ENCODE data around the gene LRRN2.
"Not testable (repeated sequence)": the region's sequence is repeated elsewhere in the genome, so short reads cannot be mapped to it uniquely, and the experiment has no call there.

Gene LRRN2

DNA sequence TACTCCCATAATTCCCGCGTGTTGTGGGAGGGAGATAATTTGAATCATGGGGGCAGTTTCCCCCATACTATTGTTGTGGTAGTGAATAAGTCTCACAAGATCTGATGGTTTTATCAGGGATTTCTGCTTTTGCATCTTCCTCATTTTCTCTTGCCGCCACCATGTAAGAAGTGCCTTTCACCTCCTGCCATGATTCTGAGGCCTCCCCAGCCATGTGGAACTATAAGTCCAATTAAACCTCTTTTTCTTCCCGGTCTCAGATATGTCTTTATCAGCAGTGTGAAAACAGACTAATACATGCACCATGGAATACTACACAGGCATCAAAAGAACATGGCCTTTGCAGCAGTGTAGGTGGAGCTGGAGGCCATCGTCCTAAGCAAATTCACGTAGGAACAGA lies 56.1 kb downstream of the LRRN2 start:
- DNase-seq (ENCODE audit: low spot score), result not testable (repeated sequence)

DNA sequence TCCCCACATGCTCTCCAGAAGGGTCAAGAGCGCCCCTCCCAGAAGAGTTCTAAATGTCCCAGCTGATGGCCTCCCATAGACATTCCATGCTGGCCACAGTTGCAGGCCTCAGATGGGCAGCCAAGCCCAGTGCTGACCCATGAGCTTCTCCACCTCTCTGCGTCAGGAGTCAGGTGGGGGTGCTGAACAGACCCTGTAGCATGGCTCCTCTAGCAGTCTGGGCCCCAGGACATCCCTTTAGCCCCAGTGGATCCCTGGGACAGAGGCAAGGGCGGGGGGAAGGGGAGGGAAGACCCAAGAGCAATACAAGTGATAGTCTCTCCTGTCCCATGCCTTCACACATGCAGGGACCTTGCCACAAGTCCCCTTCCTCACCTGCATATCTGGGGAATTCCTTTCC lies 56.7 kb downstream of the LRRN2 start:
- DNase-seq (ENCODE audit: low spot score), result no peak

DNA sequence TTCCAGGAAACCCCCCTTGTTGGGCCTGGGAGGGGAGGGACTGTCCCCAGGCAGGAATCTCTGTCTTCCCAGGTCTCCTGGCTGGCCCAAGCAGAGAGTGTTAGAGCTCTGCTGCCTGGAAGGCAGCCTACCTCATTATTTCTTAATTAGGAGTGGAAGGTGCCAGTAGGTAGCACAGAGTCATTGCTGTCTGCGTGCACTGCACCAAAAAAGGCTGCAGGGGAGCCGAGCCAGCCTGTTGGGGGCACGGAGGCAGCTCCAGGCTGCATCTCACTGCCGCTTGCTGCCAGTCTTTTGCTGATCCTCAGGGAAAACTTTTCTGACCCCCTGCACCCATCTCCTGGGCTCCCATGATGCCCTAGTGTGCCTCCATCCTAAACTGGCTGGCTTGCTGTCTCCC lies 58.1 kb downstream of the LRRN2 start:
- peak; percentile 74 for DNase-seq (ENCODE audit: low spot score)

DNA sequence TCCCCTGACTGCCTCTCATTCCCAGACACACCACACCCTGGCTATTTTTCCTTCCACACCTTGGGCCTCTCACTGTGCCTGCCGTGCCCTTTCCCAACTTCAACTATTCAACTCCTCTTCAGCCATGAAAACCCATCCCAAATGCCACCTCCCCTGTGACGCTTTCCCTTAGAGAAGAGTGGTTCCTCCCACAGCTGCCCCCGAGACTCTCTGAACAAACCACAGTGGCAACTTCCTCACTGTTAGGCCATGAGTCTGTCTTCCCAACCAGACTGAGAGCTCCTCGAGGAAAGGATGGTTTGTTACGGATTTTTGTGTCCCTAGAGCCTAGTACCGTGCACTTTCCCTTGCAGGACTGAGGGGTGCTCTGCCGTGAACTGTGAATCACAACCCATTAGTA lies 59.2 kb downstream of the LRRN2 start:
- no peak for DNase-seq (ENCODE audit: low spot score)

DNA sequence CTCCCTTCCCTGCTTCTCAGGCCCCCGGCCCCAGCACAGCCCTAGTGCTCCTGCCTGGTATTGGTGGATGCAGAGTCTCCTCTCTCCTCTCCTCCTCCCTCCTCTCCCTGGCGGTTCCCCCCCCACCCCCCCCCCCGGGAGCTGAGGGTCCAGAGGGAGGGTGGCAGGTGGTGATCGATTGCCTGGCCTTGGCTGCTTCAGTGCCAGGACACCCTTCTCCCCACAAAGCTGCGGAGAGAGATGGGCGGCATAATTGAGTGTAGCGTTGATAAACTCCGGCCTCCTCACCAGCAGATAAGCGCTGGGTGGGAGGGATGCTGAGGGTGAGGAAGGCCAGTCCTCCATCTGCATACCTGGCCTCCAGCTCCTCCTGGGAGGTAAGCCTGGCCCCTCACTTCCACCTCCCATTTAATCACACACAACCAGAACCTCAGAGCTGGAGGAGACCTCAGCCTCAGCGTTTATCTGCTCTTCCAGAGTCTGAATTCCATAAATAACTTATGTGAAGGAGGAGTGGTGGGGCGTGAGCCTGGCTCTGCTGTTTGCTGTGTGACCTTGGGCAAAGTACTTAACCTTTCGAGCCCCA lies 60.8 kb downstream of the LRRN2 start:
- DNase-seq (ENCODE audit: low spot score), result no peak

DNA sequence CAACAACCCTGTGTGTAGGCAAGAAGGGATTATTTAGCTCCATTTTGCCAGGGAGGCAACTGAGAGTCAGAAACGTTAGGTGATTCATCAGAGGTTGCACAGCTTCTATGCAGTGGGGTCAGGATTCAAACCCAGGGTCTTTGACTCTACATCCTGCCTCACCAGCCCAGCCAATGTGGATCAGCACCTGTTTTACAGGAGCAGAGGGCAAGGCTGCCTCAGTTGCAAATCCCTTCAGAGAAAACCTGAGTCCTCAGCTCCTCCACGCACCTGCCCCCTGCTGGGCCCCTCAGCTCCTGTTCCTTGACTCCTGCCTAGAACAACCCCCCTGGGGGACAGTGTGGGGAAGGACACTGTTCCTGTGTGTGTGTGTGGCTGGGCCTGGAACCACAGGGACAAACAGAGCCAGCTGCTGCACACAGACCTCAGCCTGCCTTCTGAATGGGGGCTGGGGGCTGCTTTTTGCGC lies 61.6 kb downstream of the LRRN2 start:
- no peak for DNase-seq (ENCODE audit: low spot score)

DNA sequence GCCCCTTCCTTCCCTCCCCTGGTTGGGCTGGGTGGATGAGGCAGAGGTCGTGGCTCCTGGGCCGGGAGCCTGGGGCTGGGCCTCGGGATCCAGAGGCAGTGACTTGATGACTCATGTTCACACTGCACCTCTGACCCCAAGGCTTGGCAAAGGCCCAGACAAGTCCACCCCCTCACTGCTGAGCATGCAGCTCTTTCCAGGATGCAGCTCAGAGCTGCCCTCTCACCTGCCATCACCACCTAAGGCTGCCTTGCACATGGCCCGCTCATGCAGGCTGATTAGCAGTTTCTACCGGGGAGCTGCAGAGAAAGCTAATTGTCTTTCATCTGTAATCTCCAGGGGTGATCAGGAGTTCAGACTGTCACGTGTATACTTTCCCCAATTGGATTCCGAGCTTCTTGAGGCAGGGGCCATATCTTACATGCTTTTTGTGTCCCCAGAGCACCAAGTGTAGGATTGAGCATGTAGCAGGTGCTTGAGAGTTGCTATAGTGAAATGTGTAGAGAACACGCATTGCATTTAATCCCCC lies 62.1 kb downstream of the LRRN2 start:
- no peak for DNase-seq (ENCODE audit: low spot score)

DNA sequence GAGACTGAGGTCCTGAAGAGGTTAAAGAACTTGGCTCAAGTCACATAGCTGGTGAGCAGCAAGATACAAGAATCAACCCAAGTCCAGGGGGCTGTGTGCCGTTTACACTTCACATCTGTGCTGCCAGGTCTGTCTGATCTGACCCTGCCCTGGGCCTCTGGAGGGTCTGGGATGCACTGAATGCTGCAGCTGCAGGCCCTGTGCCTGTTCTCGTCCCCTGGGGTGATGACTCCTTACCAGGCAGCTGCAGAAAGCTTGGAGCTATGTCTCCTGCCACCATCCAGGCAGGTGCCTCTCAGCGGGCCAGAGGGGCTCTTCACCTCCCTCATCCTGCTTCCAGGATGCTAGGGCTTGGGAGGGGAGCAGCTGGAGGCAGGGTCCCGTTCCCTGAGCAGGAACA lies 63.5 kb downstream of the LRRN2 start:
- no peak for DNase-seq (ENCODE audit: low spot score)

DNA sequence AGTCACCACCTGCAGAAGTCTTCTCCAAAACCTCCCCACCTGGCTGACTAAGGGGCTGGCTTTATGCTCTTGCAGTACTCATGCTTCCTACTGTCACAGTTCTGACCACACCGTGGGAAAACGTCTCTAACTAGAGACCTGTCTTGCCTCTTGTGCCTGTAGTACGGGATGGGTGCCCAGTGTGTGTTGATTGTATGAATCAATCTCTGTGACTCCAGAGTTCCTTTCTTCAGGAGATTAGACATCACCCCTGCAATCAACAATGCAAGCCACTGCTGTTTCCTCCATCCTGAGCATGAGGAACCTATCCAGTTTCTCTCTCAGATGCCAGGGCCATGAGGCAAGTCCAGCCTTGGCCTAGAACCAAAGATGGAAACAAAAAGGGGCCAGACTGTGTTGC lies 64.1 kb downstream of the LRRN2 start:
- DNase-seq (ENCODE audit: low spot score), result no peak

DNA sequence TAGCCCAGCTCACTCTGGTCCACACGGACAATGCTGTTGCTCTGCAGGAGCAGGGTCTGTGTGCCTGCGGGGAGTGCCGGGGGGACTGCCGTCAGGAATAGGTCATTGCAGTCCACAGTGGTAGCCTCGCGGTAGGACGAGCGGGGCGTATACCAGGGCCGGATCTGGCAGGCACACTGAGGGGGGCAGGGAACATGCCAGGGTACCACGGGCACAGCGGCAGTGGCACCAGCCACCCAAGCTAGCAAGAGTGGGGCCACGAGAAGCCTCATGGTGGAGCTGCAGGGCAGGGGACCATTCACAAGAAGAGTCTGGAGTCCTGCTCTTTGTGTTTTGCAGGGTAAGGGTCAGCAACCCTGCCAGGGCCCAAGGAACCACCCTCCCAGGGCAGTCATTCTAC lies 65.8 kb downstream of the LRRN2 start:
- no peak for DNase-seq (ENCODE audit: low spot score)

DNA sequence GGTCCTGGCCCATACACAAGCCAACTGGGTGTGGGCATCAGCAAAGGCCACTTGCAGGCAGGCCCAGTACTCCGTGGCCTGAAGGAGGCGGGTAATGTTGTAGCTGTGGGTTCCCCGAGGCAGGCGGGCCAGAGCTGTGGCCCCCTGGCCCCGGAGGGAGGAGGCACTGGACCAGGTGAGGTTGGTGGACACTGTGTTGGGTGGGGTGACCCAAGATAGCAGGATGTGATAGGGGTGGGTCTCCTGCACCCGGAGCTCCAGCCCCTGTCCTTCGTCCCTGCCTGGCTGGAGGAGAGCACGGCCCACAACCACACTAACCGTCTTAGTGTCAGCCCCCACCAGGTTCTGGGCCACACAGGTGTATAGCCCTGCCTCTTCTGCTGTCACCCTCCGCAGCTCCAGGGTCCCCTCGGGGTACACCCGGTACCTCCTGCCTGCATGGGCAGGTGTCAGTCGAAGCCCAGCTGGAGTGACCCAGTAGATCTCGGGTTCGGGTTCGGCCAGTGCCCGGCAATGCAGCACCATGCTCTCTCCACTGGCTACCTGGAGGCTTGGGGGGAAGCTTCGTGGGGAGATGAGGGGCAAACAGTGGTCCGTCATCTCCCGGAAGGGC lies 67.3 kb downstream of the LRRN2 start:
- no peak for DNase-seq (ENCODE audit: low spot score)

DNA sequence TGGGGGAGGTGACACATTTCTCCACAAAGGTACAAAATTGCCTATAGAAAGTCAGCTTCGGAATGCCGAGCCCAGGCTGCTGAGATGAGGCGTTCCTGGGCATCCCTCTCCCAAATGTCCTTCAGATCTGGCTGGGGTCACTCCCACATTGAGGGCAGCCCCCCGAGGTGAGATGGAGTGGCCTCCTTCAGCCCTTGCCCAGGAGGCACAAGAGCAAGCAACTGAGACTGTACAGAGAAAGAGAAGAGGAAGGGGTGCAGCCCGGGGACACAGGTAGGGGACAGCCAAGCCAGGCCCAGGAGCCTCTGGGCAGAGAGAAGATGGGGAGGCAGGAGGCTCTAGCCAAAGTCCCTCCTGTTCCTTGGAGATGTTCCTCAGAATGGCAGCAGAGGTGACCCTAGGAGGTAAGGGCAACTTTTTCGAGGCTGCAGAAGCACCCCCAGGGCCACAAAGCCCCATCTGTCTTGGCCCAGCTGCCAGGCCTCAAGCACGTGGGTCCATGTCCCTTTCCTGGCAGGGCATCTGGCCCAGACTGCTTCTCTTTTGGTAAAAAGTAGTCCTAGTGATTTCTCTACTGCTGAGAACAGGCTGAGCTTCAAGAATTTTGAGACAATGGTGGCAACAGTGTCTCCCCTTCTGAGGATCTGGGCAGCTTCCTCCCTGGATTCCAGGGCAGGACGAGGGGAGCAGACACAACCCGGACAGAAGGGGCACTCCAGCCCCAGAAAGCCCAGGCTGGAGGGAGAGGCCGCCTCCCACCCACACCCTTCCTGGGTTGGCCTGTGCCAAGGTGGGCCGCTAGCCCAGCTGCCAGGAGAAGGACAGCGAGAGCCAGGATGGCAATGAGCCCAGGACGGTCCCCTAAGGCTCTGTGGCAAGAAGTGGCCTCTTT lies 68.0 kb downstream of the LRRN2 start:
- DNase-seq (ENCODE audit: low spot score), result peak; percentile 72

DNA sequence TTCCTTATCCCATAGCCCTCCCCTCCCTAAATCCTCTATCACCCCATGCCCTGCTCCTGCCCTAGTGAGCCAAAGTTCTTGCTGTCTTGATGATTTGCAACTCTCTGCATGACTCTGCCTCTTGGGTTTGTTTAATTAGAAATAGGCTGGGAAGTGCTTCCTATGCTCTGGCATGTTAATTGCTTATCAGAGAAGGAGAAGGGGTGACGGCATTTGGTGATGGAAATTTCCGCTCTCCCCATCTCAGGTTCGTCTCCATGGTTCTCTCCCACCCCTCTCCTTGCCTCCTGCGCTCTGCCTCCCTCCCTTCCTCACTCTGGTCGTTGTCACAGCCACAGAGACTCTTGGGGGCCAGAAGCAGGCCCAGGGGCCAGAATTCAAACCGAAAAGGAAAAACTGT lies 68.9 kb downstream of the LRRN2 start:
- DNase-seq (ENCODE audit: low spot score), result peak; percentile 31

DNA sequence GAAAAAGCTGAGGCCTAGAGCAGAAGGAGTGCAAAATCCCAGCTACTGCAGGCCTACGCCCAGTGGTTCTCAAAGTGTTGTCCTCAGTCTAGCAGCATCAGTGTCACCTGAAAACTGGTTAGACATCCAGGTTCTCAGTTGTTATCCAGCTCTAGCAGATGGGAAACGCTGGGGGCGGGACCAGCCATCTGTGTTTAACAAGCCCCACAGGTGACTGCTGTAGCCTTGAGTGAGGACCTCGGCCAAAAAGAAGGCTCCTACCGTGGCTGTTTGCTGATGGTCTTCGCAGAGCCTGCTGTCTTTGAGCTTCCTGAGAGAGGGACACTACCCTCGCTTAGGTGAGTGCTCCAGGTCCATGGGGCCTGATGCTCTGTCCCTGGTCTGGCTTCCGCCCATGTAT lies 69.7 kb downstream of the LRRN2 start:
- peak; percentile 86 for DNase-seq (ENCODE audit: low spot score)

DNA sequence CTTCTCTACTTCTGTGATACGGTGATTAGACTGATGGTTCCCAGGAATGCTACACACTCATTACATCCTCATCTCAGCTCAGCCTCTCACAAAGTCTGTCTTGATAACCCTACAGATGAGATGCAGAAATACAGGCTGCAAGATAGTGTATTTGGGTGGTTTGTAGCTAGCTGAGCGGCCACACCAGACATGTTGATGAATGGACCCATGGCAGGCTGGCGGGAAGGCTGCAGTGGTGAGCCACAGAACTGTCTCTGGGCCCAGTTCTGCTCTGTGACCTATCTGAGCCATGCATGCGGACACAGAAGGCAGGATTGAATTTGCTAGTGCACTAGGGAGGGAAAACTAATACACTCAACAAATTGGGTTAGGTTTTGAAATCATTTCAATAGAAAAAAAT lies 71.9 kb downstream of the LRRN2 start:
- DNase-seq (ENCODE audit: low spot score), result no peak

DNA sequence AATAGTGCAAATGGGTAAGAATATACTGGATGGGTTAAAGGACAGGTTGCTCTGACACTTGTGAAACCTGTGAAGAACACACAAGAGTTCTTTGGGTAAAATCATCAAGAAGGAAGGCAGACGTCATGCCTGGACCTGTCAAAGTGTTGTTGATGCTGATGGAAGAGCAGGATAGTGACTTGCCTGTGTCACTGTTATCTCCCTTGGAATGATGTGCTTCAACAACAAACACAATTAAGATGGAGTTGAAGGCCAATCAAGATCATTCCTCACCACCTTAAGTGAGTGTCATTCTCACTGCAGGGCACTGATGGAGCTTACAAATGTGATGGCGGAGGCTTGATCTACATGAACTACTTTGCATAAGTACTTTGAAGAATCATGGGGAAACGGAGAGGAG lies 73.2 kb downstream of the LRRN2 start:
- DNase-seq (ENCODE audit: low spot score), result no peak

DNA sequence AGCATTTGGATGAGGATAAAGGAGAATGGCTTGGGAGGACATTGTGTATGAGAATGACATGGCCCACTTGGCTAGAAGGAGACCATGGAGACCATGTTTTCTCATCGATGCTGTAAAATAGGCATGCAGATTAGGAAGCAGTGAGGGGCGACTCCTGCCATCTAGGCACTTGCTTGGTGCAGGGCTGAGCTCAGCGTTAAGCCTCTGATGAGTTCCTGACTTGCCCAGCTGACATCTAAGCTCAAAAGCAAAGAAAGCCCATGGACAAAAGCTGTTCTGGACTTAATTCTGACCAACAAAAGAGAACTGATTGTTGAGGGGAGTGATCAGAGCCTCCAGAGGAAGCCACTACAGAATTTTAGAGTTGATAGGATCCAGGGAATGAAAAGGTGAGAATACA lies 74.5 kb downstream of the LRRN2 start:
- DNase-seq (ENCODE audit: low spot score), result no peak

DNA sequence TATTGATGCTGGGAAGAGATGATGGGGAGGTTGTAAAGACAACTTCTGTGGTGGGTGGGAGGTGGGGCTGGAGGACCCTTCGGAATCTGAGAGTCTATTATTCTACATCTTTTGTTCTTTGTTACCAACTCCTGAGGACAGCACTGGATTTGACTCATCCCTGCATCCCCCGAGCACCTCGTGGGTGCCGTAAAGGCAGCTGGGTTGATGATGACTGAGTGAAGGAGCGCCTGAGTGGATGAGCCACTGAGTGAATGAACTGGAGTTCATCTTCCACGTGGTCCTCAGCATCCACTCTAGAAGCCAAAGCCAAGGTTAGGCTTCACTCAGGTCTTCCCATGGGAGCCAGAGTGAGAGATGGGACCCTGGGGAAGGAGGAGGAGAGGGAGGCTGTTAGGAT lies 77.6 kb downstream of the LRRN2 start:
- no peak for DNase-seq (ENCODE audit: low spot score)

DNA sequence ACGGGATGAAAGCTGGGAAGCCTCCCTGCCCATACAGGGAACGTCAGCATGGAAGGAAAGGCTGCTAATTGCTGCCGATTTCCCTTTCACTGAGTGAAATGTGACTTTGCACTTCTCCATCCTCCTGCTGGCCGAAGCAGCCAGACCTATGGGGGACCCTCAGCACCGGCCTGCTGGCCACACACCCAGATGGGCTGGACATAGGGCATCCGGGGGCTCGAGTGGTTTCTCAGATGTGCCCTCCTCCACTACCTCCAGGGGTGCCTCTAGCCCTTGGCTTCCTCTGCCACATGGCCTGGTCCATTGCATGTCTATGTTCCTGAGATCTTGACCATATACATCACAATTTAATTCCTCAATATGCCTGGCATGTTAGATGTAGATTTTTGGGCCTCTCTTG lies 79.7 kb downstream of the LRRN2 start:
- no peak for DNase-seq (ENCODE audit: low spot score)

DNA sequence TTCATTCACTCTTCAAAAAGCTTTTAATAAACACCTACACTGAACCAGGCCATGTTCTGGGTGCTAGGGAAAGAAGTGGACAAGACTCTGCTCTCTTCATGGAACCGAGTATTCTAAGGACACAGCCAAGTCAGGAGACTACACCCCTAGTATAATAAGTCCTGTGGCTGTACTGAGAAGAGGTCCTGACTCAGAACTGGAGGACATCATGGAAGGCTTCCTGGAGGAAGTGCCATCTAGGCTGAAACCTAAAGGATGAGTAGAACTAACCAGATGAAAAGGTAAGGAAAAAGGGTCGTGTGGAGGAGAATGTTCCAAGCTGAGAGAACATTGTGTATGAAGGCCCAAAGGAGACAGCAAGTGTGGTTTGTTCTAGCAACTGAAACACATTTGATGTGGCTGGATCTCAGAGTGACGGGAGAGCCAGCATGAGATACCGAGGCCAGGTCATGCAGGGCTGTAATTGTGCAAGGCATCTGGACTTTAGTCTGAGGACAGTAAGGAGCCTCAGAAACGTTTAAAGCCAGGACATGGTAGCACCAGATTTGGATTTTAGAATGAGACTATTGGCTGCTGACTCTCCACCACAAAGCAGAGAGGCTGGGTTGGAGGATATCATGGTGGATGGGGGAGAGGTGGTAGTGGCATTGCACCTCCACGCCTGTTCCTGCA lies 82.5 kb downstream of the LRRN2 start:
- no peak for DNase-seq (ENCODE audit: low spot score)

DNA sequence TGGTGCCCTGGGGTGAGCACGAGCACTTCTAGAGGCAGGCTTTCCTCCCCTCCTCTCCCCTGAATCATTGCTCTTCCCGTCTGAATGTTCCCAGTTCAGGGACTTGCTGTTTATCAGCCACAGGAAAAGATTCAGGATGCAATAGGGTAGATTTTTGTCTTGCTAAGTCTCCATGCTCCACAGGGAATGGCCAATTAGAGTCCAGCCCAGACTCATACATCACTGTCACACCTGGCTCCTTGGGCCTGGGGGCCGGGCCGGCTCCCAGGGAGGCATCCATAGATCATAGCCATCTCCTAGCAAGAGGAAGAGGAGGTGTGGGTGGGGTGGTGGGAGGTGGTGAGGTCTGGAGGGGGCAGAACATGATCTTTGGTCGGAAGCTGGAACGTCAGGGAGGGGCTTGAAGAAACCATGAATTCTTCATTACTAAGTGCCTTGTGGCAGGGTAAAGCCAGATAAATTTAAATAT lies 83.4 kb downstream of the LRRN2 start:
- DNase-seq (ENCODE audit: low spot score), result no peak

DNA sequence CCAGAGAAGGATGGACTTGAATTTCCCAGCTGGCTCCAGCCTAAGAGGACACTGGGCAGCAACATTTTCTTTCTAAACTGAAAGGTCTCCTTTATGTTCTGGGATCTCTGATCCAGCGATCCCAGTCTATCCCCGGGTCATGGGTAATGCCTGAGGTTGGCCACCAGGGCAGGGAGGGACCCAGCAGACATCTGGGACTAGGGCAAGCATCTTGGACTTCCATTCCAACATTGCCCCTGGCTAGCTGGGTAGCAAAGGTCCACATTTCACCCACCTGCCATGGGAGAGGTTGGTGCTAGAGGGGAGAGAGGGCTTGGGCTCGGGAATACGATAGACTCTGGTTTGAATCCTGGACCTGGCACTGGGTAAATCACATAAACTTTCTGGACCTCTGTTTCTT lies 84.6 kb downstream of the LRRN2 start:
- no peak for DNase-seq (ENCODE audit: low spot score)

Data from cerebellar cortex (tissue), 1 donor.